ENCODE measurements around the gene PUM2. TPM values are rescaled to one million over a fixed set of nuclear protein-coding genes. Genes with fewer than 3 reads are reported as not detected.

Gene PUM2
- polyA plus RNA-seq, 1 of the 3 experiments (the other 2 are of a cell fraction), result 19.7 TPM

- TF ChIP-seq EZH2phosphoT487 (IDR thresholded peaks at IDR 0.05; ENCODE audit: borderline replicate concordance, low read depth) (no peak), USF1 (IDR thresholded peaks at IDR 0.05; ENCODE audit: borderline replicate concordance, low read depth) (no peak), GABPA (IDR thresholded peaks at IDR 0.05; ENCODE audit: low read depth) (no peak; the same call in 1 of the 2 replicates), FOXJ3 (CRISPR knock-in tag; IDR thresholded peaks at IDR 0.05) (peak; percentile 51; the same call in 1 of the 2 replicates), TCF12 (IDR thresholded peaks at IDR 0.05) (no peak), RAD21 (IDR thresholded peaks at IDR 0.05; ENCODE audit: low read length) (peak; percentile 34), MXI1 (IDR thresholded peaks at IDR 0.05; ENCODE audit: low read depth, low read length) (peak; percentile 44; the same call in 1 of the 2 replicates), TEAD4 (IDR thresholded peaks at IDR 0.05; ENCODE audit: borderline replicate concordance, insufficient read depth) (no peak), CTCF (IDR thresholded peaks at IDR 0.05) (no peak)
Observed at GRCh38 chr2:20282916-20283592, 67.6 kb downstream of the PUM2 start (continued).

GRCh38 chr2:20281876-20282275 lies 68.8 kb downstream of the PUM2 start:
- Histone ChIP-seq H3K9me2 (no peaks in the 10 kb centered on the region), H3K27ac (ENCODE audit: low read depth in 2 of 2, low read length in 1 of 2) (peak overlapping the region in 1 of 2 experiments; percentile 98; a peak in 2 of 4 replicates), H3K4me3 (ENCODE audit: low read depth in 2 of 2, low read length in 1 of 2) (no peak overlapping the region), H3K27me3 (ENCODE audit: insufficient read depth) (no peaks in the 10 kb centered on the region), H3K4me2 (no peak overlapping the region), H4K20me1 (ENCODE audit: insufficient read depth) (no peaks in the 10 kb centered on the region), H2AFZ (ENCODE audit: low read depth) (no peak overlapping the region), H3K9ac (no peak overlapping the region), H3F3A (replicated peaks; ENCODE audit: insufficient read depth) (no peaks in the 10 kb centered on the region), H3K36me3 (replicated peaks in 1 of 2; ENCODE audit: control insufficient read depth in 1 of 2, insufficient read depth in 2 of 2, low read length in 1 of 2) (peaks cover 81 to 91% of the 10 kb centered on the region in 2 experiments), H3K79me2 (ENCODE audit: insufficient read depth) (peaks cover 41% of the 10 kb centered on the region; the same call in 1 of the 2 replicates), H3K4me1 (ENCODE audit: control insufficient read depth in 1 of 2, insufficient read depth in 2 of 2, low read depth in 1 of 2, low read length in 1 of 2) (peaks cover 0 to 50% of the 10 kb centered on the region in 2 experiments; a peak in 2 of 4 replicates), H3K9me3 (no peaks in the 10 kb centered on the region)
- CTCF ChIA-PET, result interaction anchor here (1.0 to 4.3 kb wide), 11 partner anchors 8 to 266 kb away, joined by 3 to 23 read pairs (median 6); partner anchors contain the start of gene SDC1
- no peak for DNase-seq
- POLR2A ChIA-PET, result no interaction called here
- WGBS (ENCODE audit: low lambda C conversion rate), result 88% methylated on average over 2 of the region's 2 CpGs
- no peak for TF ChIP-seq TCF12 (IDR thresholded peaks at IDR 0.05)
- no peak for TF ChIP-seq JUND (IDR thresholded peaks at IDR 0.05)
- TF ChIP-seq RCOR1 (IDR thresholded peaks at IDR 0.05; ENCODE audit: low read length), result no peak
- TF ChIP-seq PBX3 (IDR thresholded peaks at IDR 0.05), result no peak
- no peak for TF ChIP-seq MEF2A (IDR thresholded peaks at IDR 0.05; ENCODE audit: borderline replicate concordance, low read depth)
- TF ChIP-seq EZH2phosphoT487 (IDR thresholded peaks at IDR 0.05; ENCODE audit: borderline replicate concordance, low read depth), result no peak
- TF ChIP-seq NFIC (IDR thresholded peaks at IDR 0.05; ENCODE audit: borderline replicate concordance), result no peak
- TF ChIP-seq NRF1 (IDR thresholded peaks at IDR 0.05; ENCODE audit: low read depth, low read length), result no peak
- no peak for TF ChIP-seq REST (IDR thresholded peaks at IDR 0.05; ENCODE audit: low read depth, low read length)
- no peak for TF ChIP-seq USF2 (IDR thresholded peaks at IDR 0.05; ENCODE audit: borderline replicate concordance, low read depth, low read length)
- TF ChIP-seq IRF3 (IDR thresholded peaks at IDR 0.05; ENCODE audit: low read depth, low read length), result no peak
- TF ChIP-seq ELF1 (IDR thresholded peaks at IDR 0.05), result no peak

Data from SK-N-SH (cell line).